ENCODE measurements around the gene RICTOR.

GRCh38 chr5:39006650-39007049 is 67.5 kb downstream of the RICTOR start:
- TF ChIP-seq CTCF (conservative IDR thresholded peaks at IDR 0.05 in 1 of 2, IDR thresholded peaks at IDR 0.05 in 1 of 2; ENCODE audit: low read depth in 1 of 2, low read length in 2 of 2), result no peak
- TF ChIP-seq EZH2 (IDR thresholded peaks at IDR 0.05; ENCODE audit: low read length, missing control alignments), result no peak
